GM12865 (cell line): ENCODE results near the gene AMOTL2.

Experiments
- DNase-seq: peaks from one replicate; pipeline ENCODE4 v3.0.0; 2010; ENCODE audit warnings: low read depth
- H3K4me3 ChIP-seq: 2 replicates; pipeline ENCODE4 v1.5.1; 2011; ENCODE audit warnings: mild to moderate bottlenecking, low read depth, low read length, control low read depth
- TF ChIP-seq, protein P1 (sequence below): IDR thresholded peaks from 2 replicates; pipeline ENCODE4 v1.5.1; 2011; ENCODE audit warnings: low read length, control low read depth, low read depth, inconsistent platforms; ENCODE audit not compliant: insufficient read depth; ENCODE audit errors: missing control alignments

Gene AMOTL2

GRCh38 chr3:134328846-134329245 is 45.4 kb downstream of the AMOTL2 start:
- TF ChIP-seq, protein P1, sequence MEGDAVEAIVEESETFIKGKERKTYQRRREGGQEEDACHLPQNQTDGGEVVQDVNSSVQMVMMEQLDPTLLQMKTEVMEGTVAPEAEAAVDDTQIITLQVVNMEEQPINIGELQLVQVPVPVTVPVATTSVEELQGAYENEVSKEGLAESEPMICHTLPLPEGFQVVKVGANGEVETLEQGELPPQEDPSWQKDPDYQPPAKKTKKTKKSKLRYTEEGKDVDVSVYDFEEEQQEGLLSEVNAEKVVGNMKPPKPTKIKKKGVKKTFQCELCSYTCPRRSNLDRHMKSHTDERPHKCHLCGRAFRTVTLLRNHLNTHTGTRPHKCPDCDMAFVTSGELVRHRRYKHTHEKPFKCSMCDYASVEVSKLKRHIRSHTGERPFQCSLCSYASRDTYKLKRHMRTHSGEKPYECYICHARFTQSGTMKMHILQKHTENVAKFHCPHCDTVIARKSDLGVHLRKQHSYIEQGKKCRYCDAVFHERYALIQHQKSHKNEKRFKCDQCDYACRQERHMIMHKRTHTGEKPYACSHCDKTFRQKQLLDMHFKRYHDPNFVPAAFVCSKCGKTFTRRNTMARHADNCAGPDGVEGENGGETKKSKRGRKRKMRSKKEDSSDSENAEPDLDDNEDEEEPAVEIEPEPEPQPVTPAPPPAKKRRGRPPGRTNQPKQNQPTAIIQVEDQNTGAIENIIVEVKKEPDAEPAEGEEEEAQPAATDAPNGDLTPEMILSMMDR: no peak
- DNase-seq: no peak
- no peak overlapping the region for H3K4me3 ChIP-seq

DNA sequence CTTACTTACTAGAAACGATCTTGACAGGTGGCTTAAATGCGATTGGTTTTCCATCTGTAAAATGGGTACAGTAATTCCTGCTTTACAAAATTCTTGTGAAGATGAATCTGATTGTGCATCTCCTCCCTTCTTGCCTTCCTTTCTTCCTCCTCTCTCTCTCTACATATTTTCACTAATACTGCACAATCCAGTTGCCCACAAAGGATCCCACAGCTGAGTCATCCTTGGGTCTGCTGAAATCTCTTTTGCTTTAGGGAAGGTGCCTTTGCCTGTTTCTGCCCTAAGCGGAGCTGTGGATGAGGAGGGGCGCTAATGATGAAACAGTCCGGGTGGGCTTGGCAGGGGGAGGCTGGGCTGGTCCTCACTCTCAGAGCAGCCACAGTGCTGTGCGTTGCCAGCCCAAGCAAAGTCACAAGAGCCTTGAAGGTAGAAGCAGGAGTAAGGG is 46.1 kb downstream of the AMOTL2 start:
- H3K4me3 ChIP-seq: no peak overlapping the region
- no peak for DNase-seq
- TF ChIP-seq, protein P1: no peak

DNA sequence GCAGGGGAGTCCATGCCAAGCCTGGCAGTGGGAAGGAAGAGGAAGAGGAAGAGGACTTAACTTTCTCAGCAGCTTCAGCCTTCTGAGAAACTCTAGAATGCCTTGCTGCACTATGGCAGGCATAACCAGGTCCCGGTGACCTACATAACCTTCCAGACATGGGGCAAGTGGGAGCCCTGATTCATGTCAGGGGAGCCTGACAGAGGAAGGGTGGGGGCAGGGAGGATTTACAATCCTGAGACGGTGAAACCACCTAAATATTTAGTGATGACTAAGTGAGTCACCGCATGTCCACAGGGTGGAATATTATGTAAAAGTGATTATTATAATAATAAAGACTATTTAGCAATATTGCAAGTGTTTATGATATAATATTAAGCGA is 46.7 kb downstream of the AMOTL2 start:
- no peak overlapping the region for H3K4me3 ChIP-seq
- DNase-seq: no peak
- TF ChIP-seq, protein P1: no peak

DNA sequence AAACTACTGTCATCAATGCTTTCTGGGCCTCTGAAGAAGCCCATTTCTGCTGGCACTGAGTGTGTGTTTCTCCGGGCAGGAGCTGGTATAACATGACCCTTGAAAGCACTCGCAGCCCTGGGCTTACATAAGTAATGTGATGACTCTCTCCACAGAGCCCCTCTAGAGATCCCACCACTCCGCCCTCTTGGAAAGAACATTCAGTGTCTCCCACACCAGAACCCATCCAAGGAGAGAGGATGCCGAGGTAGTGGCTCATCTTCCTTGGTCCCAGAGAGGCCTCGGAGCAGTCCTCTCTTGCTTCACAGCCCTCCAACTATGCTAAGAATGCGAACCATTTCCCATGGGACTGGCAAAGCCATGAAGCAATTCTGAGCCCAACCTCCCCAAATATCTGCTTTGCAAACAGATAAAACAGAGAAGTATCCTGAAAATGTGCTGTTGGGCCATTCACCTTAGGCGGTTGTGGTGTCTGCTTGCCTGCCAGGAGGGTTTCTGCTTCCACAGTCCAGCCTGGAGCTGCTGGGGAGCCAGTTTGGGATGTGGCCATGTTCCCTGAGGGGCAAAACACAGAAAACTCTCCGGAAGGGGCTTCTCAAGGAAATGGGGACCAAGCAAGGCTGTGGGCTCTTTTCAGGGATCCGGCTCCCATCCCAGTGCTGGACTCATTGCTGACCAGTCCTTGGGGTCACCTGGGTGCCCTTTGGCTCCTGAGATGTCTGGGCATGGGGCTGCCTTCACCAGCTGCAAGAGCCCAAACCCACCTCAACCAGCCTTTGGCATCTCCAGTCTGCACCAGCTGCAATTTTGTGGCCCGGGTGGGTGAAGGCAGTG is 47.3 kb downstream of the AMOTL2 start:
- no peak overlapping the region for H3K4me3 ChIP-seq
- no peak for DNase-seq
- TF ChIP-seq, protein P1: no peak

DNA sequence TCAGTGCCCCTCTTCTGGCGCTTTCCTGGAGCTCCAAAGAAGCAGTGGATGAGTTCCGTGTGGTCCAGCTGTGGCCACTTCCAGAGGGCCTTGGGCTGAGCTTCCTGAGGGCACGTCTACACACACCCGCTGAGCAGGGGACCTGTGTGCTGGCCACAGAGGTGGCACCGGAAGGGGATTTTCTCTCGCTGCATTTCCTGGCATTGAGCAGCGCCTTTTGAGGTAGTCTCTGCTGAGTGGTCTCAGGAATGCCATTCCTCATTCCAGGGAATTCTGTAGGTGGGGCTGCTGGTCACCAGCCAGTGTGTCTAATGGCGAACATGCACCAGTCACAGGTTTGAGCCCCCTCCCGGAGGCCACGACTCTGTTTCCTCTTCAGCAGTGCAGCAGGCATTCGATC is 48.1 kb downstream of the AMOTL2 start:
- H3K4me3 ChIP-seq: no peak overlapping the region
- no peak for DNase-seq
- TF ChIP-seq, protein P1: no peak

- H3K4me3 ChIP-seq: no peak overlapping the region
- DNase-seq: no peak
- TF ChIP-seq, protein P1: no peak
Measured at GRCh38 chr3:134325706-134326105, 48.5 kb downstream of the AMOTL2 start.

DNA sequence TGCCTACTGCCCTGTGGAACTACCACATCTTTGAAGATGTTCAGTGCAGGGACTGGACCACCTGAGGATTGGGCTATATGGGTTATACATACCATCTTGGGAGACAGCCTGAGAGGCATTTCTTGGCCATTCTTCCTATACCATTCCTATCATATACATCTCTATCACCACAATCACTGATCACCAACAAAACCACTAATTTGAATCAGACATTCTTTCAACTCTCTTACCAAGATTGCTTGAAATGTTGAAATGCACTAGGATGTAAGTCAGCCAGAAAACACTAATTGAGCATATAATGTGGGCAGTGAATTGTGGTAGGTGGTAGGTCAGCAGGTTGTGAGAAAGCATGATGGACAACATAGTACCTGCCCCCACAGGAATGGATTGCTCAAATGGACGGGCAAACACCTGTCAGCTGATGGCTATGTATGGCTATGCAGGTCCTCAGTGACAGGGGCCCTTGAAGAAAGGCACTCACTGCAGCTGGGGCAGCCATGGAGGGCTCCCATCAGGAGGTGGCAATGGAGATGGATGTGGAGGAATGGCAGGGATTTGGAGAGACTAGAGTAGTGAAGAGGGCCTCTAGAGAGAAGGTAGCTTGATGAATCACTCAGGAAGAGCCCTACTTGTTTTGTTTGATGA is 49.1 kb downstream of the AMOTL2 start:
- DNase-seq: no peak
- TF ChIP-seq, protein P1: no peak

More for the DNA sequence above, 49.1 kb downstream of the AMOTL2 start:
- no peak overlapping the region for H3K4me3 ChIP-seq
